ENCODE data around the gene RCAN2. TPM values are rescaled to one million over a fixed set of nuclear protein-coding genes. Genes with fewer than 3 reads are reported as not detected.

RCAN2 gene
- total RNA-seq, 6 donors from 2014 or later: 4.8 to 14.6 (median 9.1) TPM

DNA sequence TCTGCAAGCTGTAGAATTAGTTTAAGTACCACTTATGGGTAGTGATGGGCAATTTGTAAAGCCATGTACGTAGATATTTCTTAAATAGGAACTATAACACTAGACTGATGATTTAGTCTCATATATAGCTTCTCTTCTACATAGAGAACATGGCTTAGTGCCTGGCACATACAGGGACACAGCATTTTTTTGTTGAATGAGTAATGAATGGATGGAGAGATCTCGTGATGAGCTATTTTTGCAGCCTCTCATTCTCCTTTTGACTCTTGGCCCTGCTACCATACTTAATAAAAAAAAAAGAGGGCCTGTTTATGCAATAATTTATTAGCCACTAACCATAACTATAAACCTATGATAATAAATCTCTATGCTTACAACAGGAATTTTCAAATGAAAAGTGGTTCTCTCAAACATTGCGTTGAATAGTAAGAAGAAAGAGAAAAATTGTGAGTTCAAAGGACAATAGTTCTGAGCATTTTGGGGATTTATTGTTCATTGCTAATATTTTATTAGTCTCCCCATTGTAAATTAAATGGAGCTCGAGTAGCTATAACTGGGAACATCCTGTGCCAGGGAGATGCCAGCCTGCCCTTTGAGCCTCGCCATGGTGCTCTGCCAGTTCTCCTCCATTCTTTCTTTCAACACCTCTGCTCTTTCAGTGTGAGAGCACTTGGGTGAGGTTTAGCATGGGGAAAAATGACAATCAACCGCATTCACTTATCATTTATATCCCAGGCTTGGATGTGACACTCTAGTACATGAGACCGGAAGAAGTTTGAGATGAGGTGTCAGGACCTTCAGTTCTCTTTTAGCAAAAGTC, 14.7 kb upstream of the RCAN2 start:
- no peaks in the 10 kb centered on the region for H3K27me3 ChIP-seq
- peaks cover 0 to 4% (median 0%) of the 10 kb centered on the region in 4 donors for H3K4me1 ChIP-seq
- no peaks in the 10 kb centered on the region for H3K9me3 ChIP-seq
- H3K4me3 ChIP-seq: no peak overlapping the region
- H3K27ac ChIP-seq: no peak overlapping the region
- DNase-seq (no peak), ATAC-seq (ENCODE audit: low FRiP score in 2 of 2) (no peak)
- H3K36me3 ChIP-seq: no peaks in the 10 kb centered on the region
- TF ChIP-seq POLR2AphosphoS5 (IDR thresholded peaks at IDR 0.05) (no peak), POLR2A (IDR thresholded peaks at IDR 0.05) (no peak), EP300 (IDR thresholded peaks at IDR 0.05) (no peak)
- TF ChIP-seq, protein P1, sequence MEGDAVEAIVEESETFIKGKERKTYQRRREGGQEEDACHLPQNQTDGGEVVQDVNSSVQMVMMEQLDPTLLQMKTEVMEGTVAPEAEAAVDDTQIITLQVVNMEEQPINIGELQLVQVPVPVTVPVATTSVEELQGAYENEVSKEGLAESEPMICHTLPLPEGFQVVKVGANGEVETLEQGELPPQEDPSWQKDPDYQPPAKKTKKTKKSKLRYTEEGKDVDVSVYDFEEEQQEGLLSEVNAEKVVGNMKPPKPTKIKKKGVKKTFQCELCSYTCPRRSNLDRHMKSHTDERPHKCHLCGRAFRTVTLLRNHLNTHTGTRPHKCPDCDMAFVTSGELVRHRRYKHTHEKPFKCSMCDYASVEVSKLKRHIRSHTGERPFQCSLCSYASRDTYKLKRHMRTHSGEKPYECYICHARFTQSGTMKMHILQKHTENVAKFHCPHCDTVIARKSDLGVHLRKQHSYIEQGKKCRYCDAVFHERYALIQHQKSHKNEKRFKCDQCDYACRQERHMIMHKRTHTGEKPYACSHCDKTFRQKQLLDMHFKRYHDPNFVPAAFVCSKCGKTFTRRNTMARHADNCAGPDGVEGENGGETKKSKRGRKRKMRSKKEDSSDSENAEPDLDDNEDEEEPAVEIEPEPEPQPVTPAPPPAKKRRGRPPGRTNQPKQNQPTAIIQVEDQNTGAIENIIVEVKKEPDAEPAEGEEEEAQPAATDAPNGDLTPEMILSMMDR (IDR thresholded peaks at IDR 0.05): no peak
- WGBS, 2 donors: 81 to 84% methylated on average over 7 of the region's 7 CpGs

DNA sequence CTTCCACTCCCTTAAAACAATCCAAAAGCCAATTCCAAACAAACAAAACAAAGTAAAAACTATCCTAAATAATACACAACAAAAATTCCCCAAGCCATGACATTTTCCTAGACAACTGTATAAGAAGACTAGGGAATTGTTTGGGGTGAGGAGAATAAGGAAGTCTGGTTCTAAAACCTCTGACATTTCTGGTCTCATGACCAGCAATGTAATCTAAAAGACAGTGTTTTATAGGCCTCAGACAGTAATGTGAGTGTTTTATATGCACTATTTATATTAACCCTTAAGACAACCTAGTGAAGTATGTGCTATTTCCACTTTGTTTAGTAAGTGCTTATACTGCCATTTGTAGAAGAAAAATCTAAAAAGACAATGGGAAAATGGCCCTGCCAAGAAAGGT, 13.0 kb upstream of the RCAN2 start:
- no peak for ATAC-seq (ENCODE audit: low FRiP score in 2 of 2)
- TF ChIP-seq POLR2AphosphoS5 (IDR thresholded peaks at IDR 0.05) (no peak), EP300 (IDR thresholded peaks at IDR 0.05) (no peak), POLR2A (IDR thresholded peaks at IDR 0.05) (no peak)
- TF ChIP-seq, protein P1 (IDR thresholded peaks at IDR 0.05): no peak

DNA sequence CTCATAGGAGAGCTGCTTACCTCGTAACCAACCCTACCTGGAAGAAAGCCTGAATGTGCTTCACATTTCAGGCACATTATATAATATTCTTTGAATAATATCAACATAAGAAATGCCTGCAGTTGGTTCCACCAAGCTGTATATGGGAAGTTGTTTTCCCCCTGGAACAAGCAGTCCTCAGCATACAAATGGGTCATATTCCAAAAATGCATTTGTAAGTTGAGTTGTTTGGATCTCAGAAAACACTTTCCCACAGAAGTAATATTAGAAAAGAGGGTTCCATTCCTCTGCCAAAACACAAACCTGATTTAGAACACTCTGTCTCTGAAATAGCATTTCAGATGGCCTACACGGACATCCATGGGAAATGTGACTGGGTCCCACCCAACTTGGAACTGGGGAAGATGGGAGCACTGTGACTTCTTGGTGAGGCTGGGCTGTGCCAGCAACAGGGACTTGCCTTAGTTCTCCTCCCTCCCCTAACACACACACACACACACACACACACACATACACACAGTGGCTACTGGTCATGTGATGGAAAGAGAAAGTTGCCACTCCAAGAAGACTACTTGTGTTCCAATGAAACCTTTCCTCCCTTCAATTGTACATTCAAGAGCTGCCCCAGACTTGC, 11.4 kb upstream of the RCAN2 start:
- Histone ChIP-seq H3K27me3 (no peaks in the 10 kb centered on the region), H3K4me3 (no peak overlapping the region), H3K4me1 (peaks cover 0 to under 1% (median 0%) of the 10 kb centered on the region in 4 donors), H3K9me3 (no peaks in the 10 kb centered on the region), H3K36me3 (no peaks in the 10 kb centered on the region), H3K27ac (peak overlapping the region in 3 of 4 donors; percentile 3 to 14 (median 10))
- TF ChIP-seq, protein P1 (IDR thresholded peaks at IDR 0.05): no peak
- TF ChIP-seq EP300 (IDR thresholded peaks at IDR 0.05): no peak
- TF ChIP-seq POLR2AphosphoS5 (IDR thresholded peaks at IDR 0.05): no peak
- no peak for TF ChIP-seq POLR2A (IDR thresholded peaks at IDR 0.05)
- 69 to 82% methylated on average over 2 of the region's 2 CpGs for WGBS, 2 donors
- ATAC-seq (ENCODE audit: low FRiP score in 2 of 2) (no peak), DNase-seq (no peak)

More for the DNA sequence above, 13.0 kb upstream of the RCAN2 start:
- no peak overlapping the region for H3K27ac ChIP-seq
- no peak overlapping the region for H3K4me3 ChIP-seq
- DNase-seq: no peak
- H3K9me3 ChIP-seq: no peaks in the 10 kb centered on the region
- H3K36me3 ChIP-seq: no peaks in the 10 kb centered on the region
- no peaks in the 10 kb centered on the region for H3K27me3 ChIP-seq
- peaks cover 0 to 4% (median 0%) of the 10 kb centered on the region in 4 donors for H3K4me1 ChIP-seq

DNA sequence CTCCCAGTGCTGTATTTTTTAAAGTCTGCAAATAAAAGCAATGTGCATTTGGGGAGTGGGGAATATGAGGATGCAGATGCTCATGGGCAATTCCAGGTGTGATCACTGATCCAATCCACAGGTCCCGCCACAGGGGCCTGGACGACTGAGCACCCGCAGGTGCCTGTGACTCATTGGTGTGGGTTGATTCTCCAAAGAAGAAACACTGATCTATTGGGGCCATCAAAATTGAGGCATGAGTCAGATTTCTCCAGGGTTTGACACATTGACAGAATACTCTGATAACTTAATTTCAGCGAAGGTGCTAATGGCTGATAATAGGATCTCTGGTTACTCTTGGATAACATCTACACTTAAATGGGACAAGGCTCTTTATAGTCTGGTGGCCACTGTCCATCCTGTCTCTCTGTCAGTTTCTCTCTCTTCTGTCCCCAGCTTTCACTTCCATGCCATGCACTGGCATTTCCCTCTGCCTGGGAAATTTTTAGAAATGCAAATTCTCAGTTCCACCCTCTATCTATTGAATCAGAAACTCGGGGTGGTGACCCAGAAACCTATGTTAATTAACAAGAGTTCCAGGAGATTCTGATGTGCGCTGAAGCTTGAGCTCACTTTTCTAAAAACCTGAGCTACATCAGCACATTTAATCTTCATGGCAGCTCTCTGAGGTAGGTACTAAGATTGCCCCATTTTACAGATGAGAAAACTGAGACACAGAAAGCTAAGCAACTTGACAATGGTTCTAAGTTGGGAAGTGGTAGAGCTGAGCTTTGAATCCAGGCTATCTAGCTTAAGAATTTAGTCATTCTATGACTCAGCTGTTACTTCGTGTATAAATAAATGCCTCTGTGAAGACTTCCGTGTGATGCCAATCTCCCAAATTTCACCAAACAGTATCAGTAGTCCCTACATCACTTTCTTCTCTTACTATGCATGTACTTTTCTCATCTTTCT, 10.2 kb upstream of the RCAN2 start:
- no peak overlapping the region for H3K4me3 ChIP-seq
- H3K27me3 ChIP-seq: no peaks in the 10 kb centered on the region
- no peaks in the 10 kb centered on the region for H3K4me1 ChIP-seq
- no peaks in the 10 kb centered on the region for H3K36me3 ChIP-seq
- 82 to 83% methylated on average over 8 of the region's 8 CpGs for WGBS, 2 donors
- no peak for DNase-seq
- no peaks in the 10 kb centered on the region for H3K9me3 ChIP-seq
- ATAC-seq (ENCODE audit: low FRiP score in 2 of 2): no peak
- H3K27ac ChIP-seq: peak overlapping the region in 1 of 4 donors; percentile 14
- TF ChIP-seq POLR2AphosphoS5 (IDR thresholded peaks at IDR 0.05) (no peak), EP300 (IDR thresholded peaks at IDR 0.05) (no peak), POLR2A (IDR thresholded peaks at IDR 0.05) (no peak)
- TF ChIP-seq, protein P1 (IDR thresholded peaks at IDR 0.05): no peak

Measured in upper lobe of left lung (tissue), 6 donors.